Subcutaneous adipose tissue (tissue), 4 donors: ENCODE measurements around the gene ACD. TPM values are rescaled to one million over a fixed set of nuclear protein-coding genes. Genes with fewer than 3 reads are reported as not detected.

Experiments
- total RNA-seq, 4 donors: library from RNA; depleted of rRNA; stranded (reverse); fragments of >200 nt; gene quantifications; one replicate each; pipeline ENCODE4 v1.1.0, GENCODE V29; 2016

The ACD gene
- total RNA-seq, 4 donors from 2014 or later: 8.0 to 19.2 (median 14.9) TPM

Other genes starting within 250 kb of the ACD start
- 10 to 100 TPM in 3 of 4 donors, 1 to 10 TPM in 1; 8.6 to 13.0 (median 11.4) TPM for gene ZDHHC1, start 243.8 kb downstream of the ACD start, total RNA-seq
- 1 to 10 TPM in 1 of 4 donors, under 1 TPM in 2, not detected in 1; 0.22 to 1.3 (median 0.51) TPM for gene HSD11B2, start 229.1 kb downstream of the ACD start, total RNA-seq
- 100 to 1,000 TPM in 1 of 4 donors, 10 to 100 TPM in 3; 66.4 to 169 (median 82.9) TPM for gene ATP6V0D1, start 179.1 kb downstream of the ACD start, total RNA-seq
- gene AGRP, start 176.7 kb downstream of the ACD start, total RNA-seq: not detected
- gene RIPOR1, start 131.4 kb downstream of the ACD start, total RNA-seq: 10 to 100 TPM; 34.8 to 60.2 (median 46.7) TPM
- 10 to 100 TPM; 22.9 to 43.7 (median 29.3) TPM for gene CTCF, start 97.7 kb downstream of the ACD start, total RNA-seq
- gene CARMIL2, start 15.1 kb downstream of the ACD start, total RNA-seq: 1 to 10 TPM in 1 of 4 donors, under 1 TPM in 2, not detected in 1; 0.38 to 2.0 (median 0.44) TPM
- 1 to 10 TPM; 2.8 to 5.4 (median 4.8) TPM for gene PARD6A, start 700 bp upstream of the ACD start, total RNA-seq
- 10 to 100 TPM in 3 of 4 donors, 1 to 10 TPM in 1; 6.2 to 17.6 (median 16.0) TPM for gene ENKD1, start 6.5 kb upstream of the ACD start, total RNA-seq
- gene C16orf86, start 6.6 kb upstream of the ACD start, total RNA-seq: 10 to 100 TPM in 2 of 4 donors, 1 to 10 TPM in 1, under 1 TPM in 1; 0.98 to 14.5 (median 10.7) TPM
- 10 to 100 TPM in 3 of 4 donors, 1 to 10 TPM in 1; 9.1 to 21.1 (median 13.6) TPM for gene GFOD2, start 59.1 kb upstream of the ACD start, total RNA-seq
- 10 to 100 TPM in 1 of 4 donors, 1 to 10 TPM in 3; 8.1 to 11.7 (median 9.3) TPM for gene RANBP10, start 146.3 kb upstream of the ACD start, total RNA-seq
- gene TSNAXIP1, start 146.6 kb upstream of the ACD start, total RNA-seq: 1 to 10 TPM in 2 of 4 donors, under 1 TPM in 1, not detected in 1; 0.88 to 1.5 (median 1.0) TPM
- gene THAP11, start 182.1 kb upstream of the ACD start, total RNA-seq: 10 to 100 TPM; 21.2 to 36.9 (median 34.0) TPM
- 10 to 100 TPM; 56.5 to 98.2 (median 75.4) TPM for gene NUTF2, start 186.7 kb upstream of the ACD start, total RNA-seq
- gene CENPT, start 187.4 kb upstream of the ACD start, total RNA-seq: 10 to 100 TPM; 22.8 to 48.0 (median 30.8) TPM
- gene EDC4, start 212.8 kb upstream of the ACD start, total RNA-seq: 10 to 100 TPM; 21.0 to 47.5 (median 28.3) TPM
- gene NRN1L, start 224.6 kb upstream of the ACD start, total RNA-seq: 1 to 10 TPM in 3 of 4 donors, not detected in 1; 1.3 to 7.2 (median 2.5) TPM
- gene PSKH1, start 233.0 kb upstream of the ACD start, total RNA-seq: 10 to 100 TPM in 2 of 4 donors, 1 to 10 TPM in 2; 7.0 to 28.4 (median 10.9) TPM